ENCODE data around the gene EBLN2.

- TF ChIP-seq POLR2A (IDR thresholded peaks at IDR 0.05) (no peak), EP300 (IDR thresholded peaks at IDR 0.05) (no peak)
- TF ChIP-seq, protein P1, sequence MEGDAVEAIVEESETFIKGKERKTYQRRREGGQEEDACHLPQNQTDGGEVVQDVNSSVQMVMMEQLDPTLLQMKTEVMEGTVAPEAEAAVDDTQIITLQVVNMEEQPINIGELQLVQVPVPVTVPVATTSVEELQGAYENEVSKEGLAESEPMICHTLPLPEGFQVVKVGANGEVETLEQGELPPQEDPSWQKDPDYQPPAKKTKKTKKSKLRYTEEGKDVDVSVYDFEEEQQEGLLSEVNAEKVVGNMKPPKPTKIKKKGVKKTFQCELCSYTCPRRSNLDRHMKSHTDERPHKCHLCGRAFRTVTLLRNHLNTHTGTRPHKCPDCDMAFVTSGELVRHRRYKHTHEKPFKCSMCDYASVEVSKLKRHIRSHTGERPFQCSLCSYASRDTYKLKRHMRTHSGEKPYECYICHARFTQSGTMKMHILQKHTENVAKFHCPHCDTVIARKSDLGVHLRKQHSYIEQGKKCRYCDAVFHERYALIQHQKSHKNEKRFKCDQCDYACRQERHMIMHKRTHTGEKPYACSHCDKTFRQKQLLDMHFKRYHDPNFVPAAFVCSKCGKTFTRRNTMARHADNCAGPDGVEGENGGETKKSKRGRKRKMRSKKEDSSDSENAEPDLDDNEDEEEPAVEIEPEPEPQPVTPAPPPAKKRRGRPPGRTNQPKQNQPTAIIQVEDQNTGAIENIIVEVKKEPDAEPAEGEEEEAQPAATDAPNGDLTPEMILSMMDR (IDR thresholded peaks at IDR 0.05): no peak
Observed at GRCh38 chr3:73028803-73029202, 32.7 kb upstream of the EBLN2 start.

All from ovary (tissue), 3 donors.